Measurements from ENCODE around the gene SRPX2.
A peak's percentile ranks its signal among the peaks of the same experiment; 100 is the strongest.

The SRPX2 gene

DNA sequence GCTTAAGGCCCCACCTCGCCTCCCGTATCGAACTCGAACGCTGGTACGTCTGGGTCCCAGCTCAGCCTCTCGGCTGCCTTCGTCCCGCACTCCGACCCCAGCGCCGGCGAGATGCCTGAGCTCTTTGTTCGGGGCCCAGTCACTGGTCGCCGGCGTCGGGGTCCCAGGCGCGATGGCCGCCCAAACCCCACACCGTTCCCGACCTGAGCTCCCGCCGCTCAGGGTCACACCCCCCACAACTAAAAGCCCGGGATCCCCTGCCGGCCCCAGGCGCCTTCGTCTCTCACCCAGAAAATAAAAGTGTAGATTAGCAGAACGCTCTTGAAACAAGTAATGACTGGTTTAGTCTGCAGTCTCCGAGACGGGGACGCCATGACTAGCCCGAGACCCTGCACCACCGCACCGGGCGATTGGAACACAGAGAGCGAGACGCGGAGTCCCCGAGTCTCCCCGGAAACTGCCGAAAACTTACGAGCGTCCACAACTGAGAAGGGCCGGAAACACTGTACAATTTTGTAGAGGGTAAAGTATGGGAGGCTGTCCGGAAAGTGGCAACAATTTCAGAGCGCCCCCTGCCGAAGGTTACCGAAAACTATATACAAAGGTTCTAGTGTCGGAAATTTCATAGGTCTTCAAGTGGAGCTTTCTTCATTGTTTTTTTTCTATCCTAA is 7.5 kb upstream of the SRPX2 start, which contains the start of gene TSPAN6:
TSS of gene TSPAN6 (minus strand) at position 486 of the 671 bp plus-strand sequence. CDS start at position 374, 112 bp downstream.
- no peak for TF ChIP-seq SIN3A (IDR thresholded peaks at IDR 0.05; ENCODE audit: borderline replicate concordance, insufficient read depth, low read length)
- TF ChIP-seq REST (IDR thresholded peaks at IDR 0.05; ENCODE audit: insufficient read depth in 1 of 2, low read depth in 2 of 2, low read length in 2 of 2) = no peak
- peak; percentile 37; the same call in 1 of the 2 replicates for TF ChIP-seq TAF1 (IDR thresholded peaks at IDR 0.05; ENCODE audit: borderline replicate concordance, insufficient read depth, low read length)
- TF ChIP-seq POLR2AphosphoS5 (IDR thresholded peaks at IDR 0.05; ENCODE audit: low read depth, low read length) = peak; percentile 66
- TF ChIP-seq FOXP2 (optimal IDR thresholded peaks at IDR 0.05; ENCODE audit: borderline replicate concordance, extremely low read depth, extremely low read length, insufficient read depth) = no peak

DNA sequence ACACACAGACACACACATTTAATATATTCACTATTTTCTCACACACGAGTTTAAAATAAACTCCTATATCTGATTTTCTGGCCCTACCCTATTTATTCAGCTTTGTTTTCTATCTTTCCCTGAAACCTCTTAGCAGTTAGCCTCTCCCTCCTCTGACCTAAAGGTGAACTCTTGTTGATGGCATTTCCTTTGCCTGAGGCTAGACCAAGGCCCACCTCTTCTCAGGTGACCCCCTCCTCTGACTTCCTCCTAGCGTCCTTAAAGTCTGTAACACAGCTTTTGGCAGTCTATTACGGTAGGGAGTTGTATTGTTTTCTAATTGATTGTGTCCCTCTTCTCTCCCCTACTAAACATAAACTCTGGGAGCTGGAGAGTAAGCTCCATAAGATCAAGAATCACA is 1.7 kb upstream of the SRPX2 start:
- TF ChIP-seq SIN3A (IDR thresholded peaks at IDR 0.05; ENCODE audit: borderline replicate concordance, insufficient read depth, low read length) (no peak), TAF1 (IDR thresholded peaks at IDR 0.05; ENCODE audit: borderline replicate concordance, insufficient read depth, low read length) (no peak), FOXP2 (optimal IDR thresholded peaks at IDR 0.05; ENCODE audit: borderline replicate concordance, extremely low read depth, extremely low read length, insufficient read depth) (no peak), REST (IDR thresholded peaks at IDR 0.05; ENCODE audit: insufficient read depth in 1 of 2, low read depth in 2 of 2, low read length in 2 of 2) (no peak), POLR2AphosphoS5 (IDR thresholded peaks at IDR 0.05; ENCODE audit: low read depth, low read length) (no peak)

- TF ChIP-seq TAF1 (IDR thresholded peaks at IDR 0.05; ENCODE audit: borderline replicate concordance, insufficient read depth, low read length) (no peak), SIN3A (IDR thresholded peaks at IDR 0.05; ENCODE audit: borderline replicate concordance, insufficient read depth, low read length) (no peak), FOXP2 (optimal IDR thresholded peaks at IDR 0.05; ENCODE audit: borderline replicate concordance, extremely low read depth, extremely low read length, insufficient read depth) (no peak), REST (IDR thresholded peaks at IDR 0.05; ENCODE audit: insufficient read depth in 1 of 2, low read depth in 2 of 2, low read length in 2 of 2) (no peak), POLR2AphosphoS5 (IDR thresholded peaks at IDR 0.05; ENCODE audit: low read depth, low read length) (no peak)
These were observed 787 bp upstream of the SRPX2 start for GRCh38 chrX:100643212-100643611.

DNA sequence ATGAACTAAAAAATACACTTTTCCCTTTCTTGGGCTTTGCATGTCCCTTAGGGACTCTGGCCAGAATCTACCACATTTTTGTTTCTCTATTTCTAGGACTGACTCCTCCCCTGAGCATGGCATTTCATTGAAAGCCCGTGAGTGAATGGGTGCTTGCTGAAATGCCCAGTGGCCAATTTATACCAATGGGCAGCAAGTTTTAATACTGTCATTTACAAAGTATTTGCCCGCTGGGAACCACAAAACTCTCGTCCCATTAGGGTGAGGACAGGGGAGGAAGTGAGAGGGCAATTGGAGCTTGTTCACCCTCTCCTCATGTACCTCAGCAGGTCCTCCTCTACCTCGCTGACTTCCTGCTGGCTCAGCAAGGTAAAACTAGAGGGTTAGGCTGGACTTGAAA is 1.1 kb downstream of the SRPX2 start:
- no peak for TF ChIP-seq FOXP2 (optimal IDR thresholded peaks at IDR 0.05; ENCODE audit: borderline replicate concordance, extremely low read depth, extremely low read length, insufficient read depth)
- TF ChIP-seq TAF1 (IDR thresholded peaks at IDR 0.05; ENCODE audit: borderline replicate concordance, insufficient read depth, low read length) = no peak
- TF ChIP-seq POLR2AphosphoS5 (IDR thresholded peaks at IDR 0.05; ENCODE audit: low read depth, low read length) = no peak
- TF ChIP-seq SIN3A (IDR thresholded peaks at IDR 0.05; ENCODE audit: borderline replicate concordance, insufficient read depth, low read length) = no peak
- TF ChIP-seq REST (IDR thresholded peaks at IDR 0.05; ENCODE audit: insufficient read depth in 1 of 2, low read depth in 2 of 2, low read length in 2 of 2) = no peak
